HG02884 (cell line): ENCODE results near the gene SCLT1.
"Not testable (repeated sequence)": the region's sequence is repeated elsewhere in the genome, so short reads cannot be mapped to it uniquely, and the experiment has no call there.

Experiments used
- ATAC-seq: cut with Tn5 transposase; IDR thresholded peaks from one replicate; pipeline ENCODE4 v1.9.1; 2021; ENCODE audit warnings: mild to moderate bottlenecking, moderate library complexity; ENCODE audit not compliant: unreplicated experiment

Gene SCLT1

DNA sequence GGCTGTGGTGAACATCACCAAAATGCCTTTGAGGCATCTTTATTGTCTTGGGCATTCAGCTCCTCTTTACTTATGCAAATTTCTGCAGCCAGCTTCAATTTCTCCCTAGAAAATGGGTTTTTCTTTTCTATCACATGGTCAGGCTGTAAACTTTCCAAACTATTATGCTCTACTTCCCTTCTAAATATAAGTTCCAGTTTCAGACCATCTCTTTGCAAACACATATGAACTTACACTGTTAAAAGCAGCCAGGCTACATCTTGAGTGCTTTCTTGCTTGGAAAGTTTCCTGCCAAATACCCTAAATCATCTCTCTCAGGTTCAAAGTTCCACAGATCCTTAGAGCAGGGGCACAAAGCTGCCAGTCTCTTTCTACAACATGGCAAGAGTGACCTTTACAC is 13.2 kb downstream of the SCLT1 start:
- ATAC-seq: no peak

- ATAC-seq: no peak
These were observed 16.0 kb downstream of the SCLT1 start for GRCh38 chr4:129077326-129077725.

DNA sequence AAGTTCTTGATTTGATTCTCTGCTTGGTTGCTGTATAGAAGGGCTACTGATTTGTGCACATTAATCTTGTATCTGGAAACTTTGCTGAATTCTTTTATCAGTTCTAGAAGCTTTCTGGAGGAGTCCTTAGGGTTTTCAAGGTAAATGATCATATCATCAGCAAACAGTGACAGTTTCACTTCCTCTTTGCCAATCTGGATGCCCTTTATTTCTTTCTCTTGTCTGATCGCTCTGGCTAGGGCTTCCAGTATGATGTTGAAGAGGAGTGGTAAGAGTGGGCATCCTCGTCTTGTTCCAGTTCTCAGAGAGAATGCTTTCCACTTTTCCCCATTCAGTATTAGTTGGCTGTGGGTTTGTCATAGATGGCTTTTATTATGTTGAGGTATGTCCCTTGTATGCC is 23.8 kb downstream of the SCLT1 start:
- not testable (repeated sequence) for ATAC-seq

DNA sequence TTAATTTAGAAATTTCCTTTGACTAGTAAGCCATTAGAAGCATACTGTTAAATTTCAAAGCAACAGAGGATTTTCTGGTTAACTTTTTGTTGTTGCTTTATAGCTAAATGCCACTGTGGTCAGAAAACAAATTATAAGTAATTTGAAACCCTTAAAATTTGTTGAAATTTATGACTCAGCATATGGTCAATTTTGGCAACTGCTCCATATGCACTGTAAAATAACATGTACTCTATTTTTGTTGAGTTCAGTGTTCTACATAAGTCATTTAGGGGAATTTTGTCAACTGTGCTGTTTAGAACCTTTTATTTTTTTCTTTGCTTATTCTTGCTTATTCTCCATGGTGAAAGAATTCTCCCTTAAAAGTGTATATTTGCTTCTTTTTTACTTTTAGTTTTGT is 28.6 kb downstream of the SCLT1 start:
- no peak for ATAC-seq

- no peak for ATAC-seq
These were observed 29.7 kb downstream of the SCLT1 start for GRCh38 chr4:129063640-129064039.

GRCh38 chr4:129062580-129062979 is 30.8 kb downstream of the SCLT1 start:
- ATAC-seq: no peak

DNA sequence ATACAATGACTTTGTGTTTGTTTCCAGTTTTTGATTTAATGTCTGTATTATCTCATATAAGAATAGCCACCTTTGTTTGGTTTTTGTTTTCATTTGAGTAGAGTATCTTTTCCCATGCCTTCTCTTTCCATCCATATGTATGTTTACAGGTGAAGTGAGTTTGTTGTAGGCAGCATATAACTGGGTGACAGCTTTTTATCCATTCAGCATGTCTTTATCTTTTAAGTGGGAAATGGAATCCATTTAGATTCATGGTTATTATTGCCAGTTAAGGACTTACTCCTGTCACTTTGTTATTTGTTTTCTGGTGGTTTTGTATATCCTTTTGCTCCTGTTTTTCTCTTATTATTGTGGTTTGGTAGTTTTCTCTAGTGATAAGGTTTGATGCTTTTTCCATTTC is 34.3 kb downstream of the SCLT1 start:
- ATAC-seq: no peak

GRCh38 chr4:129046055-129046959 is 47.0 kb downstream of the SCLT1 start:
- peak; percentile 82 for ATAC-seq

DNA sequence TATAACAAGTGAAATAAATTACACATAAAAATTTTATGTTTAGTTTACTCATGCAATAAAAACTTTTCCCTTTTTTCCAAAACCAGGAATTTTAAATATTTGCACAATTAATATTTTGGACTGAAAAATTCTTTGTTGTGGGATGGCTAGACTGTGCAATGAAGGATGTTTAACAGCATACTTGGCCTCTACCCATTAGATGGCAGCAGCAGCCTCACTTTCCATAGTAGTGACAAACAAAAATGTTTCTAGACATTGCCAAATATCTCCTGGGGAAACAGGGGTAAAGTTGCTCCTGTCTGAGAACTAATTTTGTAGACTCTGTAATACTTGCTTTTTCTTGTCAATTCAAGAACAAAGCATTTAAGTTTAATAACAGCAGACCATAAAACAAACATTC is 49.8 kb downstream of the SCLT1 start:
- ATAC-seq: no peak

DNA sequence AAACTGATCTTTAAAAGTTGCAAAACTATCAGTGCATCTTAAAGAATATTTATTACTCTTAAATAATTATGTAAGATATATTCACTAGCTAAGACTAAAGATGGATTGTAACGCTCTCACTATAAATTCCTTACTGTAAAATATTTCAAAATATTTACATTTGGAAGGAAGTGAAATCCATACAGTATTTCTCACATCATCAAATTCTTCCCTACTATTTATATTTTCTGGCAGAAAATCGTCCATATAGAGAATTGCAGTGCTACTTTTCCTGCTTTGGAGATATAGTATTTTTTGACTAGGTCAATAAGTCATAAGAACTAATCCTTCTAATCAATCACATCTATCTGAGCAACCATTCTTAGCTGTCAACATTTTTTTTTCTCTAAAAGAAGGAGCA is 52.9 kb downstream of the SCLT1 start:
- ATAC-seq: no peak

- no peak for ATAC-seq
These were observed 56.2 kb downstream of the SCLT1 start for GRCh38 chr4:129037093-129037492.

DNA sequence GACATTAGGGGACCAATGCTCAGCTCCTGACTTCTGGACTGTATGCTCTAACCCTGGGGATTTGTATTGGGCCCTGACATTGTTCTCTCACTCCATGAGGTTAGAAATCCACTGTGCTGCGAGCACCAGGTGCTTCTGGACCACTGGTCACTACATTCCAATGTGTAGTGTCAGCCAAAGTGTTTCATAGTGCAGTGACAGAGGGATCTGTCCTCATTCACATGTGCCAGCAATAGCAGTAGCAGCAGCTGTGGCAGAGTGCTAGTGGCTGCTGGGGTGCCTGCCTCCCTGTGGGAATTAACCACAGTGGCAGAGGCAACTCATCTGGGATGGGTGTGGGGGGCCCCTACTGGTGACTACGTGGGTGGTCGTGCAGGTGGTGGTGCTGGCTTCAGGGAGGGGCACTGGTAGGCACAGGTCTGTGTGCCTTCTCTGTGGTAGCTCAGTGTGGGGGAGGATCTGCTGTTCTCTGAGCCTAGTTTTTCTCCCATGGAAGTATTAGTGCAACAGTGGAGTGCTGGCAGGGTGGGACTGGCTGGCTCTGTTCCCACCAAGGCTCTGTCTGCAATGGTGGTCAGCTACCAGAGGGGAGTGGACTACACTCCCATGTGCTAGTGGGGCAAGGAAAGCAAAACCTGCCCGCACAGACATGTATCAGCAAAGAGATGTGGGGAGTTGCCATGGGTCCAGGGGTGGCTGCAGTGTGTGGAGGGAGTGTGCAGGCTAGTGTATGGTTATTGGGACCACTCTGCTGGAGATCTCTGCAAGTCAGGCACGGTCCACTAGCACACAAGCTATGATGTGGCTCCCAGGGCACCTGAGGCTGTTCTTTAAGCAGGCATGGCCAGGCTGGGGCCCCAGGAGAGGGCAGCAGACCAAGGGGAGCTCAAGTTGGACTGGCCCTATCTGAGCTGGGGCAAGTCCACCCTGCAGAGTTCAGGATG is 78.5 kb downstream of the SCLT1 start:
- ATAC-seq: no peak

DNA sequence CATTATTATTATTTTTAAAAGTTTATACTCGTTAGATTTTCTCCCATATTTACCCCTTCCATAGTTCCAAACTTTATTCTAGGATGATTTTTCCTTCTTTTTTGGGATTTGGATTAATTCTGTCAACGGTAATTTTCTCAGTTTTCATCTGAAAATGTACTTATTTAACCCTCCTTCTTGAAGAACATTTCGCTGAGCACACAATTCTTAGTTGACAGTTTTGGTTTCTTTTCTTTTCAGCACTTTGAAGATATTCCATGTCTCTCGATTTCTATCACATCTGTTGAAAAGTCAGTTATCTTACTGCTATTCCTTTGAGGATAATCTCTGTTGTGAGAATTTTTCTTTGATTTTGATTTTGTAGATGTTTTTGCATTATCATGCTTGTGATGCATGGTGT is 85.2 kb downstream of the SCLT1 start:
- no peak for ATAC-seq

DNA sequence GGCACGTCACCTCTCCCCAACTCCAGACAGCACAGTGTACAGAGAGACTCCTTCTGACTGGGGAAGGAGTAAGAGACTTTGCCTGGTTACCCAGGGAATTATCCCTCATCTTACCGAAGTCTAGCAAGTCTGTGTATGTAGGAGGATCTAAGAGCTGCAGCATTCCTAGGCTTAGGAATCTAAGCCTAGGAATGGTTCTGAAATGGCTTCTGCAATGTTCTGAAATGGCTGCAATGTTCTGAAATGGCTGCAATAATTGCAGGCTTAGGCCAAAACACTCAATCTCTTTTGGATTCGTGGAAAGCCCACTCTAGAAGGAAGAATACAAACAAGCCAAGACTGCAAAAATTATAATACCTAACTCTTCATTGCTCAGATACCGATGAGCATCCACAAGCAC is 106.4 kb downstream of the SCLT1 start:
- no peak for ATAC-seq

DNA sequence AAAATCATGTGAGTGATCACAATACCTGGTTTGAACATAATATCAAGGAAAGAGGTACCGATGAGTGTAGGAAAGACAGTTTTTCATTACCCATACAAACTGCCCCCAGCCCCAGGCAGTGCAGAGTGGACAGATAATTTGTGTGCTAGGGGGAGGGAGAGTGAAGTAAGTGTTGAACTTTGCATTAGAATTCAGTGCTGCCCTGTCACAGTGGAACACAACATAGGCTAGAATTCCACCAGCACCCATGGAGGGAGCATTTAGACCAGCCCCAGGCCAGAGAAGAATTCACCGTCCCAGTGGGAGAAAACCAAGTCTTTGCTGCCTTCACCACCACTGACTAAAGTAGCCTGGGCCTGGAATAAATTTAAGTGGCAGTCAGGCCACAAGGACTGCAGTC is 107.3 kb downstream of the SCLT1 start:
- ATAC-seq: no peak

- no peak for ATAC-seq
These were observed 109.4 kb downstream of the SCLT1 start for GRCh38 chr4:128983771-128984485.

GRCh38 chr4:128981377-128981776 is 112.0 kb downstream of the SCLT1 start:
- no peak for ATAC-seq

DNA sequence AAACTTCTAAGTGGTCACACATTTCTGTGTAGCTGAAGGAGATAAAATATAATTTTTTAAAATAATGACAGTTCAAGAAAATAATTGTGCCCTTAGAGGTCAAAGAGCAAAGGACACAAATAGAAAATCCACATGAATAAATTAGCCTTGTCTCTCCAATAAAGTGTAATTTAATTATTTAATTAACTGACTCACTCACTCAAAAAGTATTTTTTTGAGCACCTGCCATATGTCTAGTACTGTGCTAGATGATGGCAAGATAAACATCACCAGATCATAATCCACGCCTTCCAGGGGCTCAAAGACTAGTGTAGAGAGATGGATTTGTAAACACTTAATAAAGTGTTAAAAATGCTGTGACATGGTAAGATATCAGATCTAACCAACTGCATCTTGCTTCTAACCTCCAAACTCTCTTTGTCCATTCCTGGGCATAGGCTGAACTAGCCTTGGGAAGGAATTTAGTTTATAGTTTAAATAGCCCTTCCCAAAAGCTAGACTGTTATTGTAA is 112.5 kb downstream of the SCLT1 start:
- ATAC-seq: no peak

DNA sequence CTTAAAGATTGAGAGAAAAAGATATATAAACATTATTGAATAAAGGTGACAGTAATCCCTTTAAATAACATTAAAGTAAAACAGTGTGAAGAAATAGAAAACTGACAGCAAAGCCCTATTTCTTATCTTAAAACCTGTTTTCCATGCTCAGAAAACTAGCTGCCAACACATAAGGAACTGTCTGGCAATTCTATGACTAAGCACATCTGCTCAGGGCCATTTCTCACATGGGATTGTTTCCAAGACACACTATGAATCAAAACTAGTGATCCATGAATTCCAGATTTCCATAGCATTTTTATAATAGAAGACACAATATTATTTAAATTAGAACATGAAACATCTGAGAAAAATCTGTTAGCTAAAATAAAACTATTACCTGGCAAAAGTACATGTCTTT is 113.4 kb downstream of the SCLT1 start:
- ATAC-seq: no peak

- ATAC-seq: no peak
These were observed 114.4 kb downstream of the SCLT1 start for GRCh38 chr4:128978985-128979384.

GRCh38 chr4:128974136-128974581 is 119.2 kb downstream of the SCLT1 start:
- no peak for ATAC-seq
